Keratinocyte (primary cell): ENCODE results near the gene SMARCD3.

ENCODE experiments used
- EZH2 ChIP-seq: IDR thresholded peaks from one replicate; pipeline ENCODE4 v1.6.1; 2012; ENCODE audit warnings: inconsistent platforms, mild to moderate bottlenecking, low read length, moderate library complexity
- TF ChIP-seq, protein P1 (sequence below), 3 experiments: IDR thresholded peaks in 1 of 3; conservative IDR thresholded peaks in 1 of 3; optimal IDR thresholded peaks in 1 of 3; 2 replicates in 2 of 3; 3 replicates in 1 of 3; pipeline versions ENCODE3 to v1.5.1; 2011; ENCODE audit warnings: low read length in 3 of 3, mild to moderate bottlenecking in 3 of 3, moderate library complexity in 2 of 3, control low read depth in 1 of 3, inconsistent platforms in 1 of 3; ENCODE audit not compliant: insufficient read depth in 2 of 3; ENCODE audit errors: extremely low read depth in 1 of 3

DNA sequence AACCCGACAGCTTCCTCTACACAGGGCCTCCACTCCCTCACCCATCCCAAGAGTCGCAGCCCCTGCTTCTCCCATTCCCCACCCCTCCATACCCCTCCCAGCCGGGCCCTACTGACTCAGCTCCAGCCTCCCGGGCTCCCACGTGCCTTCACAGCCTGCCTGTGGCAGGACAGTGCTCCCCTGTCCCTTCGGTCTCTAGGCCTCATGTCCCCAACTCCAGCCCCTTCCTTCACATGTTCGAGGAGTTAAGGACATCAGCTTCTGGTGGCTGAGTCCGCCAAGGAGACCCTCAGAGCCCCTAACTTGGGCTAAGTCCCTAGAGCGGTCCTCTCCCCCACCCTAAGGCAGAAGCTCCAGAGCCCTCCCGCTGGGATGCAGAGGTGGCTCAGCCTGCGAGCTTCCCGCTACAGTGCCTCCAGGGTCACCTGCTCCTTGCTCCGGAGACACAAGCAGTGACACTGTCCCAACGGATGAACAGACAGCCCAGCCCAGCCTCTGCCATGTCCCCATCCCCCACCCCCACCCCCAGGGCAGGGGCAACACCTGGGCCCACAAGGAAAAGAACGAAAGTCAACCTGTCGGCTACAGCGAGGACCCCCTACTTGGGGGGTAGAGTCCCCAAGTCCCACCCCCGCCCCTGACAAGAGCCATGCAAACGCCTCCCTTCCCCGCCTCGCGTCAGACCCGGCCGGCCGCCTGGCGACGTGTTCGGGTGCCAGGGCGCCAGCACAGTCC lies 716 bp downstream of the SMARCD3 start:
- TF ChIP-seq, protein P1, sequence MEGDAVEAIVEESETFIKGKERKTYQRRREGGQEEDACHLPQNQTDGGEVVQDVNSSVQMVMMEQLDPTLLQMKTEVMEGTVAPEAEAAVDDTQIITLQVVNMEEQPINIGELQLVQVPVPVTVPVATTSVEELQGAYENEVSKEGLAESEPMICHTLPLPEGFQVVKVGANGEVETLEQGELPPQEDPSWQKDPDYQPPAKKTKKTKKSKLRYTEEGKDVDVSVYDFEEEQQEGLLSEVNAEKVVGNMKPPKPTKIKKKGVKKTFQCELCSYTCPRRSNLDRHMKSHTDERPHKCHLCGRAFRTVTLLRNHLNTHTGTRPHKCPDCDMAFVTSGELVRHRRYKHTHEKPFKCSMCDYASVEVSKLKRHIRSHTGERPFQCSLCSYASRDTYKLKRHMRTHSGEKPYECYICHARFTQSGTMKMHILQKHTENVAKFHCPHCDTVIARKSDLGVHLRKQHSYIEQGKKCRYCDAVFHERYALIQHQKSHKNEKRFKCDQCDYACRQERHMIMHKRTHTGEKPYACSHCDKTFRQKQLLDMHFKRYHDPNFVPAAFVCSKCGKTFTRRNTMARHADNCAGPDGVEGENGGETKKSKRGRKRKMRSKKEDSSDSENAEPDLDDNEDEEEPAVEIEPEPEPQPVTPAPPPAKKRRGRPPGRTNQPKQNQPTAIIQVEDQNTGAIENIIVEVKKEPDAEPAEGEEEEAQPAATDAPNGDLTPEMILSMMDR (optimal IDR thresholded peaks at IDR 0.05 in 1 of 3, IDR thresholded peaks at IDR 0.05 in 1 of 3, conservative IDR thresholded peaks at IDR 0.05 in 1 of 3; ENCODE audit: extremely low read depth in 1 of 3, insufficient read depth in 2 of 3, low read length in 3 of 3): no peak
- TF ChIP-seq EZH2: no peak
